HG03457 (cell line): ENCODE data around the gene KCTD19.

Experiments used
- ATAC-seq: cut with Tn5 transposase; IDR thresholded peaks from one replicate; pipeline ENCODE4 v1.9.1; 2021; ENCODE audit warnings: moderate number of reproducible peaks; ENCODE audit not compliant: unreplicated experiment

KCTD19 gene

GRCh38 chr16:67284699-67285646, 41.6 kb downstream of the KCTD19 start:
- ATAC-seq, result no peak

DNA sequence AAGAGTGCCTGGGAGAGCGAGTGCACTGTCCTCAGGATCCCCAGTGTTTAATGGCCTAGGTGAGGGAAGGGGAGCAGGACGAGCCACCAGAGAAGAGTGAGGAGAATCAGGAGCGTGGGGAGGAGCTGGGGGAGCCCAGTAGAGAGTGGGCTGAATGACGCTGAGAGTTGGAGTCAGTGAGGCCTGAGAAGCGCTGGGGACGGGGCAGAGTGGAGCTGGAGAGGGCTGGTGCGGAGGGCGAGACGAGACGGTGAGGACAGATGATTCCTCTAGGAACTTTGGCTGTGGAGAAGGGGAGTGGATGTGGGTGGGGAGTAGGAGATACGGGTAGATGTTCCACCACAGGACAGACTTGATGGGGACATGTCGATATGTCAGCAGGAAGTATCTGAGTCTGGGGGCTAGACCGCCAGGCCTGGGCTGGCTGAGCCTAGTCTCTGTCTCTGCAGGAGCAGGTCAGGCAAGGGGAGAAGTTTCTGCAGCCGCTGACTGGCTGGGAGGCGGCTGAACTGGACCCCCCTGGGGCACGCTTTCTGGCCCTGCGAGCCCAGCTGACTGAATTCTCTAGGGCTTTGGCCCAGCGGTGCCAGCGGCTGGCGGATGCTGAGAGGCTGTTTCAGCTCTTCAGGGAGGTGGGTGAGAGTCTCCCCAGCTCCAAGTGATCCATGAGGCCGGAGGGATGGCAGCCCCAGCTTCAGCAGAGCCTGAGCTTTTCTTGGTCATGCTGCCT, 42.5 kb downstream of the KCTD19 start:
- ATAC-seq, result no peak

DNA sequence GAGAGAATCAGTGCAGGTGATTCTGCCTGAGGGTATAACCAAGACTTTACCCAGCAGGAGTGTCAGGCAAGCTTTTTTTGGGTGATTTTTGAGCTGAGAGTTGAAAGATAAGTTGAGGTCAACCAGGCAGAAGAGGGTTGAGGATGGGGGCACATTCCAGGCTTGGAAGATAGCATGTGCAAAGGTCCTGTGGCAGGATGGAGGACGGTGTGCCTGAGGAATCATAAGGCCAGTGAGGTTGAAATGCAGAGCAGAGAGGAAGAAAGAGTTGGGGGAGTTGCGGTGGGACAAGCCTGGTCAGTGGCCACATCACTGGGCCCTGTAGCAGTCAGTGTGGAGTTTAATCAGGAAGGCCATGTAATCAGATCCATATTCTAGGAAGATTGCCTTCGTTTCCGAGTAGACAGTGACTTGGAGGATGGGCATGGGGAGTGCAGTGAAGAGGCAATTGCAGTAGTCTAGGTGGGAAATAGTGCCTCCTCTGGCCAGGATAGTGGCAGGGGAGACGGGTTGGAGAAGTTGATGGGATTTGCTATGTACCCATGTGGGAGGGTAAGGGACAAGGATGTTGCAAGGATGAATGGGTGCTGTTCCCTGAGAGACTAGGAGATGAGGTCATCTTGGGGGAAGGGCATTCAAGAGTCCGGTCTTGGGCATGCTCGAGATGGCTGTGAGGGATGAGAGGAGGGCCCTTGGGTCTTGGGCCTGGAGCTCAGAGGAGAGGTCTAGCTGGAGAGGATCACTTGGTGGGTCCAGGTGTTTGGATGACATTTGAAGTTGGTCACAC, 43.3 kb downstream of the KCTD19 start:
- no peak for ATAC-seq

DNA sequence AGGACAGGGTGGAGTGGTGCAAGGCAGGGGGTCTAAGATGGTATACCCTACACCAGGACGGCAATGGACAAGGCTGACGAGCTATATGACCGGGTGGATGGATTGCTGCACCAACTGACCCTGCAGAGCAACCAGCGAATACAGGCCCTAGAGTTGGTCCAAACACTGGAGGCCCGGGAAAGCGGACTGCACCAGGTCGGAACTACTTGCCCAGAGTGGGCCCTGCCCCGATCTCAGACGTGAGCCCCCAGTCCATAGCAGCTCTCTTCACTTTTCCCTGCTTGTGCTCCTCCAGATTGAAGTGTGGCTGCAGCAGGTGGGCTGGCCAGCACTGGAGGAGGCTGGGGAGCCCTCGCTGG, 44.1 kb downstream of the KCTD19 start:
- ATAC-seq, result no peak

DNA sequence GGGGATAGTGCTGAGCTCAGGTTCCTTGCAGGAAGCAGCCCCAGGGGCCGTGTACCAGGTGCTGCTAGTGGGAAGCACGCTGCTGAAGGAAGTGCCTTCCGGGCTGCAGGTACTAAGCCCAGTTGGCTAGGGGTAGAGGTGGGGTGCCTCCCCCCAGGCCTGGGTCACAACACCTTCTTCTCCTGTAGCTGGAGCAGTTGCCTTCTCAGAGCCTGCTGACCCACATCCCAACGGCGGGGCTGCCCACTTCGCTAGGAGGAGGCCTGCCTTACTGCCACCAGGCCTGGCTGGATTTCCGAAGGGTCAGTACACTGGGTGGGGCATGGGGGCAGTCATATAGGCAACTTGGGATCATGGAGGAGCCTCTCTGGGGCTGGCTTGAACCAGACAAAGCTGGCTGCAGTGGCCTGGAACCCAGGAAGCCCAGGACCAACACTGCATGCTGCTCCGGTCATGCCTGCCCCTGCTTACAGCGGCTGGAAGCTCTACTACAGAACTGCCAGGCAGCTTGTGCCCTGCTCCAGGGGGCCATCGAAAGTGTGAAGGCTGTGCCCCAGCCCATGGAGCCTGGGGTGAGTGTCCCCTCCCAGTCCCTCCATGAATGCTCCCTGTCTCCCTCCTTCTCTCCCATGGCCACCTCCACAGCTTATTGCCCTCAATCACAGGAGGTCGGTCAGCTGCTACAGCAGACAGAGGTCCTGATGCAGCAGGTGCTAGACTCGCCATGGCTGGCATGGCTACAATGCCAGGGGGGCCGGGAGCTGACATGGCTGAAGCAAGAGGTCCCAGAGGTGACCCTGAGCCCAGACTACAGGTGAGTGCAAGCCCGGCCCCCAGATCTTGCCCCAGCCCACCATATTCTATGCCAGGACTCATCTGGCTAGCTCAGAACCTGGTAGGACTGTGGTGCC, 44.8 kb downstream of the KCTD19 start:
- no peak for ATAC-seq

- no peak for ATAC-seq
Observed at GRCh38 chr16:67280090-67281015, 46.2 kb downstream of the KCTD19 start.

DNA sequence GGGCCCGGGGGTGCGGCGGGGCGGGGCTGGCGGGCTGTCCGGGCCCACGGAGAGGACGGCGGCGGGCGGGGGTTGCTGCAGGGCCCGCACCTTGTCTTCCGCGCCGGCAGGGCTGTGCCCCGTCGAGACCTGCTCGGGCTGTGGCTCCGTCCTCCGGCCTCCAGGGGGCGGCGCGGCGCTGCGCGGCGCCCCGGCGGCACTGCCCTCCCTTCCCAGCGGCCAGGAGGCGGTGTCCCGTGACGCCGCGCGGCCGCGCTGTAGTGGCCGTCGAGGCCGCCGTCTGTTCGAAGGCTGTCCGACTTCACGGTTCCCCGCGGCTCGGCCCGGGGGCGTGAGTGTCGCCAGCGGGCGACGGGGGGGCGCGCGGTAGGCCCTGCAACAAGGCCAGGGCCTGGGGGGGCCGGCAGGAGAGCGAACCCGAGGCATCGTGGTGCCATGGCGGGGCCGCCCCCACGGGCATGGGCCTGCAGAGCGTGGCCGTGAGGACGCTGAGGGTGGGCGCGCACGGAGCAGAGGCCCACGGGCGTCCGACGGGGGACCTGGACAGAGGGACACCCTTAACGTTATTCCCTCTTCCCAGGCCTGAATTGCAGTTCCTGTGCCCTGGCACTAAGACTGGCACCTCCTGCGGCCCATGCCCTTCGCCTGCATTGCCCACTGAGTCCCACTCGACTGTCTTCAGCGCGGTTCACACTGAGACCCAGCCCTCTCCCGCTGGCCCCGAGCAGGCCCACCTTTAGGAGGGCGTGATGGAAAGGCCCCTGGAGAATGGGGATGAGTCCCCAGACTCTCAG, 47.0 kb downstream of the KCTD19 start, which contains the start of gene PLEKHG4:
TSS of gene PLEKHG4 (plus strand) at position 237 of the 794 bp plus-strand sequence. CDS start at position 750, 513 bp downstream.
- ATAC-seq, result no peak

DNA sequence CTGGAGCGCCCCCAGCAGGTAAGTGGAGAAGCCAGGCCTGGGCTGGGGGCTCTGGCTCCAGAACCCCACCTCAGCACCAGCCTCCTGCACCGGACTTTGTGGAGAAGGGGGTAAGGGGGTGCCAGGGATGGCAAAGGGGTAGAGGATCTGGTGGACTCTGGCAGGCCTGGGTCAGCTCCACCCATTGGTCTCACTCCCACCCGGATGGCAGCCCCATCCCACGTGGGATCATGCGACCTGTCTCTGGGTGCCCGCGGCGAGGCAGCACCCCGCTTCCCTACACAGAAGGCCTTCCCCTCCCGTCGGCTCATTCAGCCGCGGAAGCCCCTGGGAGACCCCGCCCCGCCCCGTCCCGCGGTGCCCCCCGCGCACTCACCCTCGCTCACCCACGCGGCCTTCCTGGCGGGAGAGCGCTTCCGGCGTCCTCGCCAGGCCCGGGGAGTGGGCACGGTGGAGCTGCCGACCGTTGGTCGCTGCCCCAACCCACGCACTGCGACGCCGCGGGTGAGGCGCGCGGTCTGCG, 47.7 kb downstream of the KCTD19 start:
- ATAC-seq, result no peak

DNA sequence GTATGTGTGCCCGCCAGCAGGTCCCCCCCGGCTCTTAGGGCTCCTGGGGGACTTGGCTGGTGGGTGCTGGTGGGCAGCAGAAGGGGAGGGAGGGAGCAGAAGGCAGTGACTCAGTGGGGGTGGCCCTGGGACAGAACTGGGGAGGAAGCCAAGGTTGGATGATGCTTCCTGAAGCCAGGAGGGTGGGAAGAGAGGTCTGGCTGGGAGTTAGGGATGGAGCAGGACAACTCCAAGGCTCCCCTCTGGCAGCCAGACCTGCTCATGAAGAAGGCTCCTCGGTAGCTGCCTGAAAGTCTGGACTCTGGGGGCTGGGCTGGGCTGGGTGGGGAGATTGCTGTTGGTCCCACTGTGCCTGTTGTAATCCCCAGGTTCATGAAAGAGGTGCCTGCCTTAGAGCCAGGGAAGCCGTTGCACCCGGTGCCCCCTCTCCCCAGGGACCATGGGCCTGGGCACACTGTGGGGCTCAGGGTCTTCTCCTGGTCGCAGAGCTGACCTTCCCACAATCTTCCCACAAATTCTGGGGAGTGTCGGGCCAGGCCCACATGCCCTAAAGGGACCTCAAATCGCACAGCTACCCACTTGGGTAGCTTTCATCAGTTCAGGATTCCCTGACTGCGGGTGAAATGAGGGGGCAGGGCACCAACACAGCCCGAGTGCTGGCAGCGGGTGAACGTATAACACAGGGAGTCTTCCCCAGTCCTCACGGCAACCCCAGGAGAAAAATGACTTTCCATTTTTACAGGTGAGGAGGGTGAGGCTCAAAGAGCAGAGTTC, 48.4 kb downstream of the KCTD19 start:
- ATAC-seq, result no peak

DNA sequence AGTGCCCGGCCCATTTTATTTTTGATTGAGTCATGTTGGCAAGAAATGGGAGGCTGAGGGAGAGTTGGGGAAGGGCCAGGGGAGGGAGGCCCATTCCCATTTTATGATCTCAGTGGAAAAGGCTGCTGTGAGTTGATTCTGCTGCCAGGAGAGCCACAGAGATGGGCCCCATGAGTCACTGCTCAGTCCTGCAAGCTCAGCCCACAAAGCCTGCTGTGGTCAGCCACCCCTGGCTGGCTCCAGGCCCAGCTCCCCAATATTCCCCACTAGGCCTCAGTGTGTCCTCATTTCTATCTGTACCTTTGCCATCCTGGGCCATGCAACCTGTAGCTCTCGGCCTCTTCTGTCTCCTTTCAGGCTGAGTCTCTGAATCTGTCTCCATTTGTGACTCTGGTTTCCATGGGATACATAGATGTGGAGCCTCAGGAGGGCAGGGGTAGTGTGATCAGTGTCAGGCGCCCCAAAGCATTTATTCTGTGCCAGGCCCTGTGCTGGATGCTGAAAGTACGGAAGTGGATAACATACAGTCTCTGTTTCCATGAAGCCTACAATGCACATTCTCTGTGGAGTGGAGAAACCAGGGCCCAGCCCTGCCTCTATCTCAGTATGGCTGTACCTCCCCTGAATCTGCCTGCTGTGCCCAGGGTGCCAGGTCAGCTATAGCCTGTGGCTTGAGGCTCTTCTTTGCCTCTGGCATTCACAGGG, 49.1 kb downstream of the KCTD19 start:
- no peak for ATAC-seq

- no peak for ATAC-seq
Observed at GRCh38 chr16:67275321-67275720, 51.2 kb downstream of the KCTD19 start.

- no peak for ATAC-seq
Observed at GRCh38 chr16:67271446-67271845, 55.1 kb downstream of the KCTD19 start.

GRCh38 chr16:67270931-67271338, 55.6 kb downstream of the KCTD19 start:
- ATAC-seq, result no peak

- ATAC-seq, result no peak
Observed at GRCh38 chr16:67269766-67270165, 56.8 kb downstream of the KCTD19 start.

DNA sequence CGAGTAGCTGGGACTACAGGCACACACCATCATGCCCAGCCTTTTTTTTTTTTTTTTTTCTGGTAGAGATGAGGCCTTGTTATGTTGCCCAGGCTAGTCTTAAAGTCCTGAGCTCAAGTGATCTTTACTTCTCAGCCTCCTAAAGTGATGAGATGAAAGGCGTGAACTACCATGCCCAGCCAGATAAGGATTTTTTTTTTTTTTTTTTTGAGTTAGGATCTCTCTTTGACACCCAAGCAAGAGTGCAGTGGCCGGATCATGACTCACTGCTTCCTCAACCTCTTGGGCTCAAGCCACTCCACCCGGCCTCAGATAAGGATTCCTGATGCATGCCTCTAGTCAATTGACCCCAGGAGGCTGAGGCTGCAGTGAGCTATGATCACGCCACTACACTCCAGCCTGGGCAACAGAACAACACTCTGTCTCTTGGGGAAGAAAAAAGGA, 58.4 kb downstream of the KCTD19 start:
- no peak for ATAC-seq

DNA sequence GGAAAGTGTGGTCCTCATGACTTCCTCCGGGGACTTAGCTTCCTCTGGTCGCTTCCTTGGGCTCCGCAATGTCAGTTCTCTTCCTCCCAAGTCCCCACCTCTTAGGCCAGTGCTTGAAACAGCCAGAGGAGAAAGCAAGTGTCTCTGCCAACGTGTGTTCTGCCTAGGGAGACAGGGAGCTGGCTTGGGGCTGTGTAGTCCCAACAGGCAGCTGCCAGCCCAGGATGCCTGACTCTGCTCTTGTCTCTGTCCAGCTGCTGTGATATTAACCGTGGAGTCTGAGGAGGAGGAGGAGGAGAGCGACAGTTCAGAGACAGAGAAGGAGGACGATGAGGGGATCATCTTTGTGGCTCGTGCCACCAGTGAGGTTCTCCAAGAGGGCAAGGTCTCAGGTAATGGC, 60.7 kb downstream of the KCTD19 start:
- ATAC-seq, result no peak

- no peak for ATAC-seq
Observed at GRCh38 chr16:67264866-67265265, 61.7 kb downstream of the KCTD19 start.
